Measurements from ENCODE around the gene SIDT1.

Gene SIDT1

DNA sequence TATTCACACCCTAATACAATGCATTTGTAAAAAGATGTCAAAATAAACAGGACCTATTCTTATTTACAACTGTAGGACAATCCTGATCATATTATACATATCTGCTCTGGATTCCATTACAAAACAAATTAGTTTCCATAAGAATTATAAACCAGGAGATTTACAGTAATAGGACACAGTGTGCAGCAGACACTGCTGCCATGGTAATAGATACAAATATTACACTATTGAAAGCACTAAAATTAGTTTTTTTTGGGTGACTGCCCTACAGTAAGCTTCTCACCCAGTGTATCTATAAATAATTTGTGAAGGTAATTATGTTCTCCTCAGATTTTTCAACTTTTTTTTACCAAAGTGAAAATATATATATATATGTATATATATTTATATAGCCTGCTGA is 116.2 kb downstream of the SIDT1 start:
- Histone ChIP-seq H3K27ac (replicated peaks) (no peak overlapping the region), H3K4me3 (replicated peaks; ENCODE audit: insufficient read depth, low read length) (no peak overlapping the region), H3K27me3 (ENCODE audit: insufficient read depth, poor library complexity, severe bottlenecking) (no peaks in the 10 kb centered on the region)
- no peak for DNase-seq (ENCODE audit: low read depth in 1 of 2, low spot score in 1 of 2)
- TF ChIP-seq, protein P1, sequence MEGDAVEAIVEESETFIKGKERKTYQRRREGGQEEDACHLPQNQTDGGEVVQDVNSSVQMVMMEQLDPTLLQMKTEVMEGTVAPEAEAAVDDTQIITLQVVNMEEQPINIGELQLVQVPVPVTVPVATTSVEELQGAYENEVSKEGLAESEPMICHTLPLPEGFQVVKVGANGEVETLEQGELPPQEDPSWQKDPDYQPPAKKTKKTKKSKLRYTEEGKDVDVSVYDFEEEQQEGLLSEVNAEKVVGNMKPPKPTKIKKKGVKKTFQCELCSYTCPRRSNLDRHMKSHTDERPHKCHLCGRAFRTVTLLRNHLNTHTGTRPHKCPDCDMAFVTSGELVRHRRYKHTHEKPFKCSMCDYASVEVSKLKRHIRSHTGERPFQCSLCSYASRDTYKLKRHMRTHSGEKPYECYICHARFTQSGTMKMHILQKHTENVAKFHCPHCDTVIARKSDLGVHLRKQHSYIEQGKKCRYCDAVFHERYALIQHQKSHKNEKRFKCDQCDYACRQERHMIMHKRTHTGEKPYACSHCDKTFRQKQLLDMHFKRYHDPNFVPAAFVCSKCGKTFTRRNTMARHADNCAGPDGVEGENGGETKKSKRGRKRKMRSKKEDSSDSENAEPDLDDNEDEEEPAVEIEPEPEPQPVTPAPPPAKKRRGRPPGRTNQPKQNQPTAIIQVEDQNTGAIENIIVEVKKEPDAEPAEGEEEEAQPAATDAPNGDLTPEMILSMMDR (IDR thresholded peaks at IDR 0.05; ENCODE audit: insufficient read depth, low read length), result no peak
- TF ChIP-seq GABPA (IDR thresholded peaks at IDR 0.05; ENCODE audit: low read depth), result no peak
- no peak for TF ChIP-seq POLR2AphosphoS5 (IDR thresholded peaks at IDR 0.05; ENCODE audit: low read depth)
- no peak for TF ChIP-seq REST (IDR thresholded peaks at IDR 0.05; ENCODE audit: insufficient replicate concordance, low read depth)
- TF ChIP-seq SPI1 (IDR thresholded peaks at IDR 0.05; ENCODE audit: borderline replicate concordance, low read depth), result no peak

- H3K27me3 ChIP-seq (ENCODE audit: insufficient read depth, poor library complexity, severe bottlenecking), result no peaks in the 10 kb centered on the region
- TF ChIP-seq SPI1 (IDR thresholded peaks at IDR 0.05; ENCODE audit: borderline replicate concordance, low read depth) (no peak), POLR2AphosphoS5 (IDR thresholded peaks at IDR 0.05; ENCODE audit: low read depth) (no peak), GABPA (IDR thresholded peaks at IDR 0.05; ENCODE audit: low read depth) (no peak), REST (IDR thresholded peaks at IDR 0.05; ENCODE audit: insufficient replicate concordance, low read depth) (no peak)
- TF ChIP-seq, protein P1 (IDR thresholded peaks at IDR 0.05; ENCODE audit: insufficient read depth, low read length), result no peak
- H3K4me3 ChIP-seq (replicated peaks; ENCODE audit: insufficient read depth, low read length), result no peak overlapping the region
- no peak for DNase-seq (ENCODE audit: low read depth in 1 of 2, low spot score in 1 of 2)
- no peak overlapping the region for H3K27ac ChIP-seq (replicated peaks)
Observed at GRCh38 chr3:113649174-113649845, 117.0 kb downstream of the SIDT1 start.

DNA sequence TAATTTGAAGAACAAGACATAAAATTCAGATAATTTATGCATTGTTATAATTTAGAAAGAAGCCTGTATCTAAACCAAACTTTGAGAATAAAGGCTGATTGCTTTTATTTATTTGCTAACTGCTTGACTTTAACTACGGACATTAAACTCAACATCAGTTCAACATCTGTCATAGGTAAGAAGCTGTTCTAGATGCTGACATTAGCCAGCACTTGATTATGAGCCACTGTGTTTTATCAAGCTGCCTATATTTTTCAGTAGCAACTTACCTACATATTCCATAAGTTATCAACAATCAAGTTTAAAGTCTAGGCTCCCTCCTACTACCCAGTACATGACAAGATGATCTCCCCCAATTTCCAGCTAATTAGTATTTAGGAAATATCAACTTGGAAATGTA is 122.0 kb downstream of the SIDT1 start:
- no peak for DNase-seq (ENCODE audit: low read depth in 1 of 2, low spot score in 1 of 2)
- no peaks in the 10 kb centered on the region for H3K27me3 ChIP-seq (ENCODE audit: insufficient read depth, poor library complexity, severe bottlenecking)
- no peak overlapping the region for H3K27ac ChIP-seq (replicated peaks)
- TF ChIP-seq GABPA (IDR thresholded peaks at IDR 0.05; ENCODE audit: low read depth), result no peak
- no peak for TF ChIP-seq POLR2AphosphoS5 (IDR thresholded peaks at IDR 0.05; ENCODE audit: low read depth)
- TF ChIP-seq, protein P1 (IDR thresholded peaks at IDR 0.05; ENCODE audit: insufficient read depth, low read length), result no peak
- no peak for TF ChIP-seq REST (IDR thresholded peaks at IDR 0.05; ENCODE audit: insufficient replicate concordance, low read depth)
- TF ChIP-seq SPI1 (IDR thresholded peaks at IDR 0.05; ENCODE audit: borderline replicate concordance, low read depth), result no peak
- H3K4me3 ChIP-seq (replicated peaks; ENCODE audit: insufficient read depth, low read length), result no peak overlapping the region

Measured in HL-60 (cell line).